H1 (cell line): ENCODE data around the gene NTN5. TPM values are rescaled to one million over a fixed set of nuclear protein-coding genes. Genes with fewer than 3 reads are reported as not detected.

Source experiments
- CTCF ChIA-PET: fragments of 300-600 bp; sonication (Branson Sonifier 250); formaldehyde crosslinking; loops from one replicate; lab custom pipeline; 2021; ENCODE audit not compliant: partially characterized antibody; lab: Charles Lee
- POLR2A ChIA-PET: fragments of 300-600 bp; sonication (Branson Sonifier 250); formaldehyde crosslinking; loops from one replicate; lab custom pipeline; 2021; ENCODE audit warnings: inconsistent platforms; ENCODE audit not compliant: partially characterized antibody; lab: Charles Lee
- DNase-seq, 2 experiments: peaks; one replicate each; pipeline versions ENCODE4 v3.0.0 to v3.0.0-alpha.2; 2010 to 2022; ENCODE audit warnings: low spot score in 2 of 2, low read depth in 1 of 2, mixed read lengths in 1 of 2
- FAIRE-seq: peaks from 2 replicates; lab custom pipeline; 2011; peaks lifted over from hg19 to GRCh38; lab: Jason Lieb, UNC
- H2AFZ ChIP-seq: 2 replicates; pipeline ENCODE4 v1.8.1; 2012; ENCODE audit warnings: low read length, inconsistent platforms
- H2AK5ac ChIP-seq: 2 replicates; pipeline ENCODE4 v1.6.1; 2013; ENCODE audit warnings: low read depth, low read length
- H2BK120ac ChIP-seq: replicated peaks from 2 replicates; pipeline ENCODE3; 2013; ENCODE audit warnings: low read depth, low read length, inconsistent platforms
- H2BK12ac ChIP-seq: 2 replicates; pipeline ENCODE4 v1.6.1; 2013; ENCODE audit warnings: low read depth, low read length
- H2BK15ac ChIP-seq: 2 replicates; pipeline ENCODE4 v1.6.1; 2013; ENCODE audit warnings: low read length
- H2BK20ac ChIP-seq: 2 replicates; pipeline ENCODE4 v1.6.1; 2013; ENCODE audit warnings: low read length
- H2BK5ac ChIP-seq: 2 replicates; pipeline ENCODE4 v1.6.1; 2013; ENCODE audit warnings: low read depth, low read length
- H3K14ac ChIP-seq: 2 replicates; pipeline ENCODE4 v1.6.1; 2013; ENCODE audit warnings: inconsistent platforms; ENCODE audit not compliant: insufficient read length
- H3K18ac ChIP-seq: 2 replicates; pipeline ENCODE4 v1.6.1; 2013; ENCODE audit warnings: low read length; ENCODE audit errors: extremely low read depth
- H3K23ac ChIP-seq: 2 replicates; pipeline ENCODE4 v1.6.1; 2013; ENCODE audit warnings: inconsistent platforms; ENCODE audit not compliant: insufficient read length
- H3K23me2 ChIP-seq: 2 replicates; pipeline ENCODE4 v1.6.1; 2013; ENCODE audit warnings: low read depth, low read length
- H3K27ac ChIP-seq: 2 replicates; pipeline ENCODE4 v1.6.1; 2011; ENCODE audit warnings: low read depth, low read length, inconsistent platforms
- H3K27me3 ChIP-seq, 4 experiments: replicated peaks in 1 of 4; 1 replicate in 1 of 4; 2 replicates in 3 of 4; pipeline versions ENCODE4 v1.6.1 to v1.8.1; 2011 to 2013; ENCODE audit warnings: low read length in 3 of 4, mild to moderate bottlenecking in 3 of 4, inconsistent platforms in 2 of 4, mixed read lengths in 2 of 4, moderate library complexity in 1 of 4; ENCODE audit not compliant: control insufficient read depth in 3 of 4, insufficient read depth in 3 of 4; ENCODE audit errors: extremely low read depth in 1 of 4
- H3K36me3 ChIP-seq, 4 experiments: 2 replicates each; pipeline versions ENCODE4 v1.6.1 to v1.8.1; 2011 to 2013; ENCODE audit warnings: mild to moderate bottlenecking in 4 of 4, low read length in 3 of 4, moderate library complexity in 2 of 4, control low read depth in 1 of 4, inconsistent platforms in 1 of 4; ENCODE audit not compliant: insufficient read depth in 4 of 4, control insufficient read depth in 2 of 4
- H3K4ac ChIP-seq: replicated peaks from 2 replicates; pipeline ENCODE3; 2013; ENCODE audit warnings: low read length, low read depth, mixed read lengths, inconsistent platforms; ENCODE audit not compliant: insufficient read length
- H3K4me1 ChIP-seq, 4 experiments: replicated peaks in 1 of 4; 1 replicate in 1 of 4; 2 replicates in 3 of 4; pipeline versions ENCODE4 v1.6.1 to v1.8.1; 2011 to 2013; ENCODE audit warnings: low read length in 3 of 4, inconsistent platforms in 2 of 4, mixed read lengths in 1 of 4; ENCODE audit not compliant: insufficient read depth in 4 of 4, control insufficient read depth in 3 of 4
- H3K4me2 ChIP-seq, 2 experiments: 2 replicates each; pipeline versions ENCODE4 v1.6.1 to v1.8.1; 2011 to 2013; ENCODE audit warnings: low read depth in 2 of 2, low read length in 2 of 2, control low read depth in 1 of 2, inconsistent platforms in 1 of 2, mild to moderate bottlenecking in 1 of 2; ENCODE audit not compliant: insufficient read depth in 1 of 2
- H3K4me3 ChIP-seq, 4 experiments: fragments of 200-600, 300-600 bp in 1 of 4; sonication (generic), shearing (Covaris generic), sonication (Bioruptor Twin) in 1 of 4; 2 replicates each; pipeline versions ENCODE4 v1.5.1 to v1.8.1; 2011 to 2016; ENCODE audit warnings: low read length in 4 of 4, low read depth in 3 of 4, control low read depth in 2 of 4, inconsistent platforms in 2 of 4, mild to moderate bottlenecking in 2 of 4, mixed read lengths in 1 of 4, moderate library complexity in 1 of 4; ENCODE audit not compliant: insufficient read depth in 2 of 4; ENCODE audit errors: extremely low read depth in 1 of 4
- H3K56ac ChIP-seq: replicated peaks from 2 replicates; pipeline ENCODE3; 2013; ENCODE audit warnings: low read depth, mild to moderate bottlenecking, mixed read lengths, low read length, inconsistent platforms; ENCODE audit not compliant: insufficient read length
- H3K79me1 ChIP-seq: 2 replicates; pipeline ENCODE4 v1.6.1; 2013; ENCODE audit warnings: low read depth, low read length, control low read depth
- H3K79me2 ChIP-seq, 2 experiments: 2 replicates each; pipeline versions ENCODE4 v1.6.1 to v1.8.1; 2012 to 2013; ENCODE audit warnings: low read length in 2 of 2, mild to moderate bottlenecking in 2 of 2, inconsistent platforms in 1 of 2; ENCODE audit not compliant: insufficient read depth in 2 of 2, control insufficient read depth in 1 of 2
- H3K9ac ChIP-seq, 4 experiments: replicated peaks in 1 of 4; 1 replicate in 1 of 4; 2 replicates in 3 of 4; pipeline versions ENCODE4 v1.6.1 to v1.8.1; 2011 to 2013; ENCODE audit warnings: low read depth in 3 of 4, low read length in 3 of 4, control low read depth in 2 of 4, mild to moderate bottlenecking in 2 of 4, moderate library complexity in 2 of 4, inconsistent platforms in 1 of 4; ENCODE audit errors: extremely low read depth in 1 of 4
- H3K9me3 ChIP-seq, 2 experiments: 2 replicates each; pipeline versions ENCODE4 v1.6.1 to v1.8.1; 2012 to 2013; ENCODE audit warnings: mild to moderate bottlenecking in 2 of 2, moderate library complexity in 2 of 2, control low read depth in 1 of 2, inconsistent platforms in 1 of 2, low read depth in 1 of 2, low read length in 1 of 2, mixed read lengths in 1 of 2; ENCODE audit not compliant: insufficient read depth in 2 of 2
- H4K20me1 ChIP-seq, 2 experiments: replicated peaks in 1 of 2; 2 replicates each; pipeline versions ENCODE3 to v1.8.1; 2011 to 2013; ENCODE audit warnings: inconsistent platforms in 2 of 2, low read length in 2 of 2, mild to moderate bottlenecking in 1 of 2; ENCODE audit not compliant: insufficient read depth in 2 of 2, control insufficient read depth in 1 of 2
- H4K5ac ChIP-seq: 2 replicates; pipeline ENCODE4 v1.6.1; 2013; ENCODE audit warnings: low read length, low read depth, mixed read lengths, inconsistent platforms; ENCODE audit not compliant: insufficient read length
- H4K8ac ChIP-seq: 2 replicates; pipeline ENCODE4 v1.8.0; 2013; ENCODE audit warnings: mild to moderate bottlenecking, moderate library complexity, low read length, inconsistent platforms; ENCODE audit not compliant: insufficient read depth; ENCODE audit errors: extremely low read depth
- H4K91ac ChIP-seq: replicated peaks from 2 replicates; pipeline ENCODE3; 2013; ENCODE audit warnings: low read length, mixed read lengths, inconsistent platforms; ENCODE audit not compliant: insufficient read length
- CTBP2 ChIP-seq: IDR thresholded peaks from 2 replicates; pipeline ENCODE4 v1.7.0; 2011; ENCODE audit warnings: borderline replicate concordance, mild to moderate bottlenecking, moderate library complexity, mixed read lengths, low read length; ENCODE audit not compliant: insufficient read depth, insufficient read length
- JUN ChIP-seq: IDR thresholded peaks from 2 replicates; pipeline ENCODE4 v1.6.1; 2011; ENCODE audit warnings: low read depth, mild to moderate bottlenecking, improper control_type of control experiment, low read length
- POLR2A ChIP-seq, 2 experiments: IDR thresholded peaks; 1 replicate in 1 of 2; 2 replicates in 1 of 2; pipeline ENCODE4 v1.6.1; 2011; ENCODE audit warnings: low read depth in 2 of 2, low read length in 2 of 2, mild to moderate bottlenecking in 2 of 2; ENCODE audit errors: control extremely low read depth in 1 of 2
- POLR2AphosphoS5 ChIP-seq: IDR thresholded peaks from 2 replicates; pipeline ENCODE4 v1.6.1; 2011; ENCODE audit warnings: low read depth, low read length
- ZNF274 ChIP-seq: IDR thresholded peaks from 2 replicates; pipeline ENCODE4 v1.7.0; 2012; ENCODE audit warnings: low read length, borderline replicate concordance; ENCODE audit errors: extremely low read depth
- WGBS, 2 experiments: shearing (Covaris generic) in 1 of 2; methylation state at CpG; one replicate each; pipeline versions ENCODE4 v1.1.6 to v1.1.7; 2013 to 2015; ENCODE audit warnings: low lambda C conversion rate in 2 of 2, mixed read lengths in 2 of 2, inconsistent platforms in 1 of 2, low coverage in 1 of 2, missing lambda C conversion rate in 1 of 2; ENCODE audit not compliant: insufficient replicate concordance in 2 of 2, insufficient coverage in 1 of 2, insufficient read length in 1 of 2; ENCODE audit errors: extremely low coverage in 1 of 2, missing lambda C conversion rate in 1 of 2; 5-methylcytosine and 5-hydroxymethylcytosine counted together
- polyA plus RNA-seq, 7 experiments: library from polyadenylated mRNA; depleted of rRNA in 3 of 7; stranded (reverse) in 5 of 7; unstranded in 2 of 7; fragments of >200 nt in 5 of 7; fragments of 200-250 nt in 2 of 7; gene quantifications; 1 replicate in 5 of 7; 2 replicates in 1 of 7; 4 replicates in 1 of 7; pipeline versions ENCODE4 v1.2.1 to v1.2.3, GENCODE V29; 2011 to 2013; ENCODE audit warnings: missing spikeins in 2 of 7, mixed read lengths in 2 of 7
- total RNA-seq: library from RNA; stranded (reverse); fragmentation: NEBNext Ultra II Directional; extraction: Animal tissue kit (Norgen Biotek cat#: 25700); gene quantifications from 2 replicates; pipeline ENCODE4 v1.2.1, GENCODE V29; 2021
- TF ChIP-seq, protein P1 (sequence below): IDR thresholded peaks from 2 replicates; pipeline ENCODE4 v1.6.1; 2012; ENCODE audit warnings: low read length, inconsistent platforms
- TF ChIP-seq, protein P2 (sequence below): IDR thresholded peaks from 2 replicates; pipeline ENCODE4 v1.6.1; 2012; ENCODE audit warnings: inconsistent platforms

The NTN5 gene
- total and polyA plus RNA-seq, 2 of the 8 experiments (the other 6 are each of a cell fraction or from before 2014, with no cell fraction given) = 0.47 to 0.85 TPM

DNA sequence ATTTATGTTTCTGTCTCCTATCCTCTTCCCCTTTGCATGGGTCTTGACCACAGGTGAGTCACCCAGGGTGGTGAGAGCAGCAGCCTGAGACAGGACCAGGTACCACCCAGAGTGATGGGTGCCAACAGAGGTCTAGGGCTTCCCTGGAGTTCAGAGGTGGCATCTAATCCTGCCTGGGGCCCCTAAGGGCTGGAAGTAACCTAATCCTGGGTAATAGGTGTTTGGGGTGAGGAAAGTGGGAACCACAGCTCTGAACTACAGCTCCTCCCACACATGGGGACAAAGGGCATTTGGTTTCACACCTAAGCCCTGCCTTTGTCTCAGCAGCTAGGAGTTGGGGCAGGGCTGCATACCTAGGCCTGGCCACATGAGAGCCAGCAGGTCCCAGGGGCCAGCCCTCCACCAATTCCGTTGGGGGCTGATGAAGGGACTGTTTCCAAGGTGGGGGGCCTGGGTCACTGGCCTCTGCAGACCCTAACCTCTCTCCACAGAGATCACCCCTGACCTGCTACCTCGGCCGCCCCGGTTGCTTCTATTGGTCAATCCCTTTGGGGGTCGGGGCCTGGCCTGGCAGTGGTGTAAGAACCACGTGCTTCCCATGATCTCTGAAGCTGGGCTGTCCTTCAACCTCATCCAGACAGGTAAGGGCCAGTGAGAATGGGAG is 45.5 kb downstream of the NTN5 start:
- ChIA-PET CTCF (interaction anchor here (0.8 to 1.5 kb wide), 3 partner anchors 11 to 18 kb away, joined by 4 to 5 read pairs (median 5); partner anchors contain the start of gene CA11), POLR2A (interaction anchor here (1.0 to 30.9 kb wide), 5 partner anchors 15 to 255 kb away, joined by 3 to 788 read pairs (median 3); partner anchors contain the start of genes CA11, FAM83E, RPL18 and SPACA4)
- Histone ChIP-seq H3K9ac (no peak overlapping the region), H2BK120ac (no peak overlapping the region), H3K56ac (no peak overlapping the region), H4K8ac (no peak overlapping the region; the same call in 1 of the 2 replicates), H3K4me1 (peaks cover 0 to 27% (median 18%) of the 10 kb centered on the region in 4 experiments; a peak in 6 of 7 replicates), H3K27me3 (no peaks in the 10 kb centered on the region), H4K5ac (no peak overlapping the region), H3K14ac (no peak overlapping the region), H3K23me2 (peaks cover 22% of the 10 kb centered on the region), H3K18ac (no peak overlapping the region; the same call in 1 of the 2 replicates), H4K91ac (no peak overlapping the region), H3K79me1 (no peaks in the 10 kb centered on the region), H3K4me2 (no peak overlapping the region; a peak in 1 of 4 replicates), H4K20me1 (peaks cover 2 to 11% of the 10 kb centered on the region in 2 experiments), H3K27ac (no peak overlapping the region), H3K4ac (no peak overlapping the region), H2BK20ac (no peak overlapping the region), H3K79me2 (peaks cover 0 to 13% of the 10 kb centered on the region in 2 experiments; a peak in 3 of 4 replicates), H3K9me3 (no peaks in the 10 kb centered on the region), H3K36me3 (peaks cover 0 to 11% (median 1%) of the 10 kb centered on the region in 4 experiments; a peak in 1 of 8 replicates), H2BK12ac (no peak overlapping the region), H3K4me3 (no peak overlapping the region), H2BK5ac (no peak overlapping the region), H2BK15ac (peak overlapping the region; percentile 88; the same call in 1 of the 2 replicates), H2AFZ (no peak overlapping the region), H3K23ac (no peak overlapping the region), H2AK5ac (no peak overlapping the region)
- WGBS, 2 experiments = 88% methylated on average over 6 of the region's 6 CpGs; no CpG with 5 or more reads in 1 of the 2 experiments
- DNase-seq = no peak
- FAIRE-seq = no peak
- TF ChIP-seq ZNF274 (no peak), CTBP2 (no peak), POLR2A (IDR thresholded peaks at IDR 0.05; ENCODE audit: control extremely low read depth in 1 of 2, low read depth in 2 of 2, low read length in 2 of 2) (peak in 1 of 2 experiments; percentile 16; a peak in 1 of 3 replicates), POLR2AphosphoS5 (no peak; the same call in 1 of the 2 replicates), JUN (no peak)
- TF ChIP-seq, protein P1, sequence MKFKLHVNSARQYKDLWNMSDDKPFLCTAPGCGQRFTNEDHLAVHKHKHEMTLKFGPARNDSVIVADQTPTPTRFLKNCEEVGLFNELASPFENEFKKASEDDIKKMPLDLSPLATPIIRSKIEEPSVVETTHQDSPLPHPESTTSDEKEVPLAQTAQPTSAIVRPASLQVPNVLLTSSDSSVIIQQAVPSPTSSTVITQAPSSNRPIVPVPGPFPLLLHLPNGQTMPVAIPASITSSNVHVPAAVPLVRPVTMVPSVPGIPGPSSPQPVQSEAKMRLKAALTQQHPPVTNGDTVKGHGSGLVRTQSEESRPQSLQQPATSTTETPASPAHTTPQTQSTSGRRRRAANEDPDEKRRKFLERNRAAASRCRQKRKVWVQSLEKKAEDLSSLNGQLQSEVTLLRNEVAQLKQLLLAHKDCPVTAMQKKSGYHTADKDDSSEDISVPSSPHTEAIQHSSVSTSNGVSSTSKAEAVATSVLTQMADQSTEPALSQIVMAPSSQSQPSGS = no peak
- TF ChIP-seq, protein P2, sequence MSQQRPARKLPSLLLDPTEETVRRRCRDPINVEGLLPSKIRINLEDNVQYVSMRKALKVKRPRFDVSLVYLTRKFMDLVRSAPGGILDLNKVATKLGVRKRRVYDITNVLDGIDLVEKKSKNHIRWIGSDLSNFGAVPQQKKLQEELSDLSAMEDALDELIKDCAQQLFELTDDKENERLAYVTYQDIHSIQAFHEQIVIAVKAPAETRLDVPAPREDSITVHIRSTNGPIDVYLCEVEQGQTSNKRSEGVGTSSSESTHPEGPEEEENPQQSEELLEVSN = peak; percentile 12; the same call in 1 of the 2 replicates
